ENCODE results near the gene FRMD3.

Gene FRMD3

DNA sequence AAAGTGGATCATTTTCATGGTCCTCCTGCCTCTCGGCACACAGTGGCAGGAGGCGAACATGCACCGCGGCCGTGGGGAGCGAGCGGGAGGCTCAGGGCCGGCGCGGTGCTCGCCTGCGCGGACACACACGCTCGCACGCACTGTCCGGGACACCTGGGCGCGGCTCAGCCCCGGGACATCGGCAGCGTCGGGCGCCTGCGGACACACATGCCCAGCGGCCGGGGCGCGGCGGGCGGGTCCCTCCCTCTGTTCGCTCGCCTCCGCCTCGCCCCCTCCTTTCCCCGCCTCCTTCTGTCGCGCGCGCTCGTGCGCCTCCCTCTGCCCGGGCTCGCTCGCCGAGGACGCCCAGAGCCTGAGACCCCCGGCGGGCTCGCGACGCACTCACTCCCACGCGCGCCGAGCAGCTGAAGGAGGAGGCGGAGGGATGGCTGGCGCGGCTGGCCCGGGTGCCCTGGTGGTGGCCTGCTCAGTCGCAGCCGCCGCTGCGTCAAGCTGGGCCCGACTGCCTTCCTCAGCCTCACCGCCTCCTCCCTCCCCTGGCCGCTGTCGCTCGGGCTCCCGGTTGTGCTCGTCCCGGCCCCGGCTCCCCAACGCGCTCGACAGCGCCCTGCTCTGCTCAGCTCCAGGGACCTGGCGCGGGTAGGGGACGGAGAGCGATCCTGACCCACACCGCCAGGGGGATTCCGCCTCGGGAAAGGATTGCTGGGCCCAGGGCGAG, at the start of gene FRMD3:
Gene FRMD3, minus strand, starts transcription at position 230 of the 718 bp plus-strand sequence. Its CDS starts 170 bp downstream, at position 60.
- DNase-seq, result peak; percentile 76

DNA sequence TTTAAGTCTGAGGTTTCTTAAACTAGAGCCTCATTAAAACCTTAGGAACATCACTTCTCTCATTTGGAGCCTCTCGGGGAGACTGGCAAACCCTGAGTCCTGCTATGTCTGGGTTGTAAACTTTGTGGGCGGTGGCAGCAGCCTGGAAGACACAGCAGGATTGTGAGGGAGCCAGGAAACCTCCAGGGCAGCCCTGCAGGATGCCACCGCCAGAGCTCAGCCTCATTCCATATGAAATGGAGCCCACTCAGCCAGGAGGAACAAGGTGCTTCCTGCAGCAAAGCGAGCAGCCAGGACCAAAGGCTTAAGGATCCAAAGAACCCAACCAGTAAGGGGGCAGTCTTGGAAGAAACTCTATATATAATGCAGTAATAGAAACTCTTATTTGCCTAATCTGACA, 46.8 kb upstream of the FRMD3 start:
- no peak for DNase-seq

DNA sequence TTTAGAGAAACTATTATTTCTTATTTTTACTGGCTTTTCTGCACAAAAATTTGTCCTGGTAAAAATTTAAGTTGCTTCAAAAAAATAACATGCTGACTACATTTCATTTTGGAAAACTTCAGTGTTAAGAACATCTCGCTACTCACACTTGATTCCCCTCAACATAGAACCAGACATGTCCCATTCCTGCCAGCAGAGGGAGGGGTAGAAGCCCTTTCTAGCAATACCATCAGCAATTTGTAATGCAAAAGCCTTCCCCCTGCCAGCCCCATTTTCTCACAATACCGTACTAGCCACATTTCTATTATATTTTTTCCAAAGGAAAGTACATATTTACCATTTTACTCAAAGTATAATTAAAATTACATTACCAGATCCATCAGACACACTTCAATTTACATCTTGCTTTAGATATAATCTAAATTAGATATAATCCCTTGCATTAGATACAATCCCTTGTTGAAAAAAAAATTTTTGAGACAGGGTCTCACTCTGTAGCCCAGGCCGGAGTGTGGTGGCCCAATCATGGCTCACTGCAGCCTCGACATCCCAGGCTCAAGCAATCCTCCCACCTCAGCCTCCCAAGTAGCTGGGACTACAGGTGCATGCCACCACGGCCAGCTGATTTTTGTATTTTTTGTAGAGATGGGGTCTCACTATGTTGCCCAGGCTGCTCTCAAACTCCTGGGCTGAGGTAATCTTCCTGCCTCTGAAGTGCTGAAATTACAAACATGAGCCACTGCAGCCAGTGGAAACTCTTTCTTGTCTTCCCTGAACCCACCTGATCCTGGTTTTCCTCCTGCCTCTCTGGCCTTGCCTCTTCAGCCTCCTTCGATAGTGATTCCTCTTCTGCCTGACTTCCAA, 45.2 kb upstream of the FRMD3 start:
- no peak for DNase-seq

DNA sequence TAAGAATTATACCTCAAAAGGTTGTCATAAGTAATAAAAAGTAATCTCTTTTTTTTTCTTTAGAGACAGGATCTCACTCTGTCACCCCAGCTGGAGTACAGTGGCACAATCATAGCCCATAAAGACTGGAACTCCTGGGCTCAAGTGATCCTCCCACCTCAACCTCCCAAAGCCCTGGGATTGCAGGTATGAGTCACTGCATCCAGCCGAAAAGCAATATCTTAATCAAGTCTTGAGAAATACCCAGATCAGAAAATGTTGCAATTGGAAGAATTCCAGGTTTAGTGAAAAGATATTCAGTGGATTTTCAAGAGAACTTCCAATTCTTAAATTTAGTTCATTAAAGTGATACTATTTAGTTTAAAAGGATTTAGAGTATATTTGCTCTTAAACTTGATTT, 43.8 kb upstream of the FRMD3 start:
- DNase-seq, result no peak

DNA sequence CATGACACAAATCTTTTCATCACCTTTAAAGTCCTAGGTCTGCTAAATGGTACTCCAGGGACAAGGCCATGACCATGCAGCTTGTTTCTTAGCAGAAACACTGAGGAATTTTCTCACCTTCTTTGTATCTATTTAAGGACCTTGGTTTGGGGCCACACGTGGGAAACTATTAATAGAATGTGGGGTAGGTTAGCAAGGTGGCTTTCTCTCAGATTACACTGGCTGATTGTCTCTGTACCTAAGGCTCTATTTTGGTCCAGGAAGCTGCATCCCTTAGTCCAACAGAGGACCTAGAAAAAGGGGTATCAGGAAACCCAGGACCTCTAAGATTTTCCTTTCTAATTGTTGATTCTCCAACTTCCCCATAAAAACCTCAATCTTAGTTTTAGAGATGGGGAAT, 36.3 kb upstream of the FRMD3 start:
- DNase-seq, result no peak

DNA sequence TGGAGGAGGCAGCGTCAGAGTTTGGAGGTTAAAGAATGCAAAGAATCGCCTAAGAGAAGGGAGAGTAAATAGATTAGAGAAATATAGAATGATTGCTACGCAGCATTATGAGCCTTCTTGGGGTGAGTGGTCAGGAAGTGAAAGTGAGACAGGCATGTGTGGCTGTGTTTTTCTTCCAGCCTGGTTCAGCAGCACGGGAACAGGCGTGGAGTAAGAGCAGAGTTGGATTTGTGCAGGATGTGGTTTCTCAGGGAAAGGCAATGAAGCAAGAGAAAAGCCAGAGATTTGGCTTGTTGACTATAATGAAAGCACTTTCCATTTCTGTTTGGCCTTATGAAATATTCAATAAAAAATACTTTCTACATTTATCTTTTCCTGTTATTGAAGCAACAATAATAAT, 34.3 kb upstream of the FRMD3 start:
- no peak for DNase-seq

DNA sequence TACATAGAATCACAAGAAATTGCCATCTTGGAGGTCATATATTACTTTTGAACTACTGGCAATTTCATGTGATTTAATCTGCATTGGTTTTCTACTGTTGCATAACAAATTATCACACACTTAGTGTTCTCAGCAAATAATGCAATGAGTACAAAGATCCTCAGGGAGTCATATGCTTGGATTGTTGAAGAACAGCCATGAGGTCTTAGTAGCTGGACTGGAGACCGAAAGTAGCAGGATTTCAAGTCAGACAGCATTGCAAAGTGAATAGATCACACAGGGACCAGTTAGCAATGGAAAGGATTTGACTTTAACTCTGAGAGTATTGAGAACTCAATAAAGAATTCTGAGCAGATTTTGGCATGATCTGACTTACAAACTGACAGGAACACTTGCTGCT, 32.2 kb upstream of the FRMD3 start:
- DNase-seq, result no peak

DNA sequence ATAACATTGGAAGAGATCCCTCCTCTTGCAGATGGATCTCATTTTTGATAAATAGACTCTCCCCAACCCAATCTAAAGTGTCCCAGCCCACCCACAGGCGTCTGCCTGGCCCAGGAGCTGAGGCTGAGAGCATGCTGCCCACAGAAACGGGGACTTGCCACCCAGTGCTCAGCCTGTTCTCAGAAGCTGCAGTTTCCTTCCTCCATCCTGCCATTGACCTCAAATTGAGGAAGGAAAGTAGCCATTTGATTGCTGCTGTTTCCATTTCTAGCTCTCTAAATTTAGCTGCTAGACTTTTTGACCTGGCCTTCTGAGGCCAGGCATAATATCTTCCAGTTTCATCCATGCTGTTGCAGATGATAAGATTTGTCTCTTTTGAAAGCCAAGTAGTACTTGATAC, 31.1 kb upstream of the FRMD3 start:
- no peak for DNase-seq

DNA sequence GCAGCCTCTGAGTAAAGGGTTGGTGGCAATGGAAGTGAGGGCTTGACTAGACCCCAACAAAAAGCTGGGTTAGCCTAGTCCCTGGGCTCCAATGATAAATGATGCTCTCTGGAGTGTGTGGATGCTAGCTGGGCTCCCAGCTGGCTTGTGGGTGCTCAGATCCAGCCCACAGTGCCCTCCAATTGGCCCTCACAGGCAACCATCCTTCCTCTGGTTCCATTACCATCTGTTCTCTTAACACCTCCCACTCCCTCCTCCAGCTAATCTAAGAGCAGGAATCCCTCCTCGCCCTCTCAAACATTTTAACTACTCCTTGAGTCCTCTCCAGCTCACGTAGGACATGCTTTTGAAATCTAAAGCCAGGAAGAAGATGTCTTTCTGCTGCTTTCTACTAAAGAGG, 25.2 kb upstream of the FRMD3 start:
- no peak for DNase-seq

DNA sequence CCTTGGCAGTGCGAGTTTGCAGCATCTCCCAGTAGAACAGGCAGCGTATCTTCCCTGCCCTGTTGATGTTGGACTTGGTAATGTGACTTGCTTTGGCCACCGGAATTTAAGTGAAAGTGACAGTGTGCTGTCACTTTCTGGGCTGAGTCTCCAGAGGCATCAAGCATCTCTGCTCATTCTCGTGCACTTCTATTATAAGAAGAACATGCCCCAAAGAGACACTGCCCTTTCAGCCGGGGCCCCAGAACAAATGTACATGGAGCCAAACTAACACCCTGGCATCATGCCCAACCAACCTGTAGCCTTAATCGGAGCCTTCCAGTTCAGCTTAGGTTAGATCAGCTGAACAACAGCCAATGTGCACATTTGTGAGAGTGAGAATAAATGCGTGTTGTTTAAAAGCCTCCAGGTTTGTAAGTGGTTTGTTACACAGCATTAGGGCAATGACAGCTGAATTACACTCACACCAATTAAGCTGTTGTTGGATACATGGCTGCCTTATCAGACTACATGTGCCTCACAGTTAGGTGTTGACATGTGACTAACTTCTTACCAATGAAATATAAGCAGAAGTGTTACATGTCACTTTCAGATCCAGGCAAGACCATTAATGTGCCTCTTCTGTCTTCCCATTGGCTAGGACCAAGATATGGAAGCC, 22.1 kb upstream of the FRMD3 start:
- no peak for DNase-seq

DNA sequence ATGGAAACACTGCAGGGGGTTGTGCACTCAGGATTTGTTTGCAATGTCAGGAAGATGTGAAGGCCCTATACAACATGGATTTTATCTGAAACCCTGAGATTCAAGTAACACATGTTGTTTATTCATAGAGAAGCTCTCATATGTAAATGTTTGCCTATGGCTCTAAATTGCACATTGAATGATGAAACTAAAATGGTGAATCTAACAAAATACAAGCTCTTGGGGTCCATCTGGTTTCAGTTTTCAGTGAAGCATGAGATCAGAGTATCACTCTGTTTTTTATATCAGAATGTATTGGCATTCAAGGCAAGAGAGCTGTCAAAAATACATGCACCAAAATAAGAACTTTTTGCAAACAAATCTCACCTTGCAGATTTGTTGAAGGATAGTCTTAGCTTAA, 19.6 kb upstream of the FRMD3 start:
- no peak for DNase-seq

DNA sequence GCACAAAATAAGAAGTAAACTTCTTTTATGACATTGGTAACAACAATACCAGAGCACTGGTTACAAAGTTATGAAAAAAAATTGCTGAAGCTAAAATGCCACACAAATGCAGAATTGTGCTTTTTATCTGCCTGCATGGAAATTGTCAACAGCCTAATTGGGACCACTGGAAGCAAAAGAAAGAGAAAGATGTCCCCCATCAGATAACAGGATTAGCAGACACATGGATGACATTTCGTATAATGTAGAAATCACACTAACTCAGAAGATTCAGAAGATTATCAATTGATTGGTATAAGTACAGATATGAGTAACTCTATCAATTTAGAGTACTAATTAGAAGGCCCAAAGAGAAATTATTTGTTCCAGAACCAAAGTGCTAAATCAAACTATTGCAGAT, 19.1 kb upstream of the FRMD3 start:
- DNase-seq, result no peak

DNA sequence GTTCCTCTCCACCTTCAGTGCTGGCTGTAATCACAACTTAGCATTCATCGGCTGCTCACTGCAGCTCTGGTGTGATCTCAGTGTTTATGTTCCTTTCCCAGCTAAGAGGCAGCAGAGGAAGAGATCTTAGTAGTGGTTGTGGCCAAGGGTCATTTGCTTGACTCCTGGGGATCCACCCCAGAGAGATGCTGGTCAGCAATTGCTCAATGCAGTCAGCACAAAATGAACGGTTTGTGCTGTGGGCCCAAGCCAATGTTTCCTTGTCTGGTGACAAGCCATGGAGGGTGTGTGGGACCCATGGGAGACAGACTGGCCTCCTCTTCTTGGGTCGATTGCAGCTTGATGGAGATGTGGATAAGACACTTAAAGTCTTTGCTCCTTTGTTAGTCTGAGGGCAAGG, 16.1 kb upstream of the FRMD3 start:
- DNase-seq, result no peak

DNA sequence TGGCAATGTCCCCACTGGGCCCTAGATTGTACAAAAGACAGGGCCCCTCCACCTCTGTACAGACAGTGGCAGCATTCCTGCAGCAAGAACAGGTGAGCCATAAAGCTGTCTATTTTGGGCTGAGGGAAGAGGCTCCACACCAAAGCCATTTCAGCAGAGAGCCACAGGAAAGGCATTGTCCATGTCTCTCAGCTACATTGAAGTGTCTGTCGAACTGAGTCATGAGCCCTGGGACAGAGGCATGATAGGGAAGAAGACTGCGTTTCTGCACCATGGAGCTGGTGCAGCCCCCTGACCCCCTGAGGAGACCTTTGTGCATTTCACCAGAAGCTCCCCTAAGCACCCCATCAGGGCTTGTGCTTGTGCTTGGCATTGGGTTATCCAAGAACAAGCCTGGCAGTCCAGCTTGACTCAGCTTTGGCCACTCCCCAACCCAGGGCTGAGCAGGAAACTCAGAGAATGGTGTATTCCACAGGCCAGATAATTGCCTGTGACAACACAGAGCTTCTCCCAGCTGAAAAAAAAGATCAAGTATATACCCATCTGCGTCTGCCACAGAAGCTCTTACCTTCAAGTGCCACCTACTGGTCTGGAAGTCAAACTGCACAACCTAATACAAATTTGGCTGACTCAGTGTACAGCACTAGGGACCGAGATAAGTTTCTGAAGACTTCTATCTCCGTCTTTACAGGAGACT, 5.9 kb upstream of the FRMD3 start:
- peak; percentile 47 for DNase-seq

DNA sequence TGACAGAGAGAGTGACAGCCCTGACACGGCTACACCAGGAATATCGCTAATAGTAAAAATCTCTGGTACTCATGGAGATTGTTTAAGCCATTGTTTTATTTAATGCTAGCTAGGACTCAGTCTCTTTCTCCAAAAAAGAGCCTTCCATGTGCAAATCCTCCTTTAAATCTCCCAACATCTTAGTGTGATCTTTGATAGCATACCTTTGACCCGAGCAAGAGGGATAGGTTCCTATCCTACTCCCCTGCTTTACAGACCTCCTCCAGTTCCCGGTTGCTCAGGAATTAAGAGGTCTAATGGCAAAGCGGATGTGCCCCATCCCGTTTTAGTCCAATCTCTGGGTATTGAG, 663 bp upstream of the FRMD3 start:
- DNase-seq, result no peak

DNA sequence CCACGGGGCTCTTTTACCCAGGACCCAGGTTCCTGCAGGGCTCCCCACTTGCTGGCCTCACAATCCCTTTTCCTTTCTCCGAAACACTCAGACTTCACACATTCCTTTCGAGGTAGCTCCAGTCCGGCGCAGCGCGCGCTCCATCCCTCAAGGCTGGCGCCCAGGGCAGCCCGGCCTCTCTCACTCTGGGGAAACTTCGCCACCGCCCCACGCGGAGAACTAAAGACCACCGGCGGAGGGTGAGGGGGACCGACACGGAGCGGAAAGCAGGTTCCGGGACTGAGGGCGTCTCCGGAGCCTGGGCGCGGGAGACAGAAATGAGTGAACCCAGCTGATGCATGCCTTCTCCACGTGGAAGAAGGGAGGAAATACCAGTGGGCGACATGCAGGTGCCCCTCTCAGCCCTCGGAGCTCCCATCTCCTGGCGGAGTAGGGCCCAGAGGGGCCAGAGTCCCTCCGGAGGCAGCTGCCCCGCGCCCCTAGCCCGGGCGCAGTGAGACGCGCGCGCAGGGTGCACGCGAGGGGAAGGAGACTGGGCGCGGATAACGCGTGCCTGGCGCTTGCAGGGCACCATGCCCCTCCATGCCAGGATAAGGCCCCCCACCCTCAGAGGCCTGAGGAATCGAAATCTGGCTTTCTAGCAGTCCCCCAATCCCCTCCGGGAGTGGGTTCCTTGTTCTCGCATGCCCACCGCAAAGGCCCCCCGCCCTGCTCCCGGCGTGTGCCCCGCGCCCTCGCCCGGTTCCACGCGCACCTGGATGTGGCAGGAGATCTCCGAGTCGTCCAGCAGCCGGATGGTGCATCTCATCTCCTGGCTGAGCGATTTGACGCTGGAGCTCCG, 650 bp downstream of the FRMD3 start:
- no peak for DNase-seq

DNA sequence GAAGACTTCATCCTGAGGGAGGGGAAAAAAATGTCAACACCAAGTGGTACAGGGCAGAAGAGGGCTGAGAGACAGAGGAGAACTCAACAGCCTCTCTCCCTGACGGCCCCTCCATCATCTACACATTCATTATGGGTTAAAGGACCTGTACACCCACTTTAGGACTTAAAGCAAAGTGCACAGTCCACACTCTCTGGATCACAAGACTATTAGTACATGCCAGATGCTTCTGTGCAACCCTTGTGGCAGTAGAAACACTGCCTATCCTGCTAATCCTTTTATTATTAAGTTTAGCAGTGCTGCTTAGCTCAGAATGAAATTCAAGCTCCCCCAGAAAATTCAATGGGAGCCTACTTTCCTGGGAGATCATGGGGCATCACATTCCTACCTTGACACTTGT, 1.9 kb downstream of the FRMD3 start:
- DNase-seq, result no peak

DNA sequence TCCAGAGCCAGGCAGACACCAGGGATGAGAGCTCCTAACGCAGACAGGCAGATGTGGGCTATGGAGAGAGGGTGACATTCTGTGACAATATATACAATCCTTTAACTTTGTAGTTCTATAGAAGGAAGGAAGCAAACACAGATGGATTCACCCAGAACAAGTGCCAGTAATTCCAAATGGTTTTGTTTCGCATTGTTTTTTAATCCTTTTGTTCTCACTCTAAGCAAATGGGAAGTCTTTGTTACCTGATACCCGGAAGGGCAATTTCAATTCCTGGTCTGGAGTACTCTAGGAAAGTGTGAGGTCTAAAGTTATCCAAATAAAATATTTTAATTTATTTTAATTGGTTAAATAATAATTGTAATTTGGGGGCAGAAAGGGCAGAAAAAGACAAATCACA, 2.5 kb downstream of the FRMD3 start:
- DNase-seq, result no peak

DNA sequence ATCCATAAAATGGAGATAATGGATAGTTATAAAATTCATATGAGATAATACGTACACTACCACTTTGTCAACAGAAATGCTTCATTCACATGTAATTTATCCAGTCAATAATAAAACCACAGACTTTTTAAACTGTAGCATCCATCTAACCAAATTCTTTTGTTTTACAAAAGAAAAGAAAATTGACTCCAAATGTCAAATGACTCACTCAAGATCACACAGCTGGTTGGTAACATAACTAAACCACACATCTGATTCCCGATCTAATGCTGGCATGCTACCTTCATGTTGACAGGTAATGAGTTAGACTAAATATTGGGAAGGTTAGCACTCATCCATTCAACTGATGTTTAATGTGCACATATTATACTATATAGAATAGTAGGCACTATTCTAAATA, 4.9 kb downstream of the FRMD3 start:
- DNase-seq, result no peak

DNA sequence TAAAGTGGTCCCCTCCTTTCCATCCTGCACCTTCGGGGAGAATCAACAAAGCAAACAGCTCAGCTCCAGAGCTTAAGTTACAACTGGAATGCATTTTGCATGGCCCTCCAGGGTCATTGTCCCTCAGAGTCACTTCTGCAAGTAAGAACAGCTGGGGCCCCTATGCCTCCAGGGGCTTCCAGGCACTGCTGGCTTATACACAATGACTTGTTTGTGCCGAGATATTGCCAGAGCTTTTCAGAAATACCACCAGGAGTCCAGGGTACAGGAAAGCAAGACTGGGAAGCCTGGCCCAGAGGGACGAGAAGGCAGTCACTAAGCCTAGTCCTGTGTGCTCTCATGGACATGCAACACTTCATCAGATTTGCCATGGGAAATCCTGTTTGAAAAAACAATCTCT, 11.3 kb downstream of the FRMD3 start:
- no peak for DNase-seq

DNA sequence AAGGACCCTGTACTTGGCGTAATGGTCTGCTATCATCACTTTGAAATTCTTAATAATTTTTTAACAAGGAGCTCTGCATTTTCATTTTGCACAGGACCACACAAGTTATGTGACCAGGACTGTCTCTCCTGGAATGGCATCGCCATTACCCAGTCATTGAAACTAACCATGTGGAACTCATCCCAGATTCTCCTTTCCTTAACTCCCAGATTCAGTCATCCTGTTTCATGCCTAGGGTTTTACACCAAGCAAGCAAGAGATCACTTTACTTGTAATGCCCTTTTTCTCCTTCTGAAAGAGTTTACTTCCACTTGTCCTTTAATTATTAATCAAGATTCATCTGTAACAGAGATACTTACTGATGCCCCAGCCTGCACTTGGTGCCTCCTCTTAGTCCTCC, 12.0 kb downstream of the FRMD3 start:
- no peak for DNase-seq

DNA sequence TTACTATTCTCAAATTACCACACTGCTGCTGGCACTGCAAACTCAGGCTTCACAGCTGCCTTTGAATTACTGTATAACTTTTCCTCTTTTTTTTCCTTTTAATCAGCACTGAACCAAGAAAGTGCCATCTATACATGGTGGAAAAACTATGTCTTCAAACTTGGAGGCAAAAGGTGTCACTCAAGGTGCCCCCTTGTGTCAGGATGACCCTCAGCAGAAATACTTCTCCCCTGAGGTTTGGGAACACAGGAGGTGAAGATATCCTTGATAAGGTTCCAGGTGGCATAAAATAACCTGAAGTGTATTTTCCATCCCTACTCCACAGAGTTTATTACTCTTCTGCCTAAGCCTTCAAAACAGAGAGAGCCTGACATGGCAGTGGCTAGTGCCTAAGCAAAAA, 14.5 kb downstream of the FRMD3 start:
- DNase-seq, result no peak

DNA sequence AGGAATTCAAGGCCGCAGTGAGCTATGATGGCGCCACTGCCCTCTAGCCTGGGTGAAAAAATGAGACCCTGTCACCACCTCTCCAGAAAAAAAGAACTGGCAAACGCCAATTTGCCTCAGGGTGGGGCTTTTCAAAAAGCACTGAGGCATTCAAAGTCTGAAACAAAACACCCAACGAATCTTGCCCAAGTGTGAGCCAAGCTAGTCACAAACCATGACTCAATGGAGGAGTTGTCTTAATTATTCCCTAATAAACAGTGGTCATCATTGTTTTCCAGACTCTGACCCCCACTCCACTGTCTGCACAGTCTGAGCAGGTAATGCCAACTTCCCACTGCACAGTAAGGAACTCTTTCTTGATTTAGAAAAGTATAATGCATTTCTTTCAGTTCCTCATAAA, 16.8 kb downstream of the FRMD3 start:
- DNase-seq, result no peak
